Iris pigment epithelial cell (primary cell): ENCODE results near the gene CBX2.

Experiments
- DNase-seq: peaks from one replicate; pipeline ENCODE4 v3.0.0-alpha.2; 2011; ENCODE audit warnings: low read depth

The CBX2 gene

GRCh38 chr17:79829457-79829856 is 51.5 kb downstream of the CBX2 start:
- DNase-seq: no peak

- no peak for DNase-seq
Measured at GRCh38 chr17:79830303-79830702, 52.4 kb downstream of the CBX2 start.

DNA sequence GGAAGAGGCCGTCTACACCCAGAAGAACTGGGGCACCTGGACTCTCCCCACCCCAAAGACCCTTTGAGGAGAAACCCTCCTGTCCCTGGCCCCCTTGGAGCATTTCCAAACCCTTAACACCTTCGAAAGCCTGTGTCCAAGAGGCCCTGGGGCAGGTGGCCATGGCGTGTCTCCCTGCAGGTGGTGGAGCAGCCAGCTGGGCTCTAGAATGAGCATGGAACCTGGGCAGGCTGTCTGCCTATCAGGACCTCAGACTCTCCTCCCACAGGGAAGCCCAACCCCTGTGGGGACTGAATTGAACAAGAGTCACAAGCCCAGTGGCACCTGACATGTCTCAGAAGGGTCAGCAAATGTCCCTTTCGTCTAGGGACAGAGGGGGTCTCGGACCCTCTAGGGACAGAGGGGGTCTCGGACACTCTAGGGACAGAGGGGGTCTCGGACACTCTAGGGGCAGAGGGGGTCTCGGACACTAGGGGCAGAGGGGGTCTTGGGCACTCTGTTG is 52.9 kb downstream of the CBX2 start:
- DNase-seq: no peak

DNA sequence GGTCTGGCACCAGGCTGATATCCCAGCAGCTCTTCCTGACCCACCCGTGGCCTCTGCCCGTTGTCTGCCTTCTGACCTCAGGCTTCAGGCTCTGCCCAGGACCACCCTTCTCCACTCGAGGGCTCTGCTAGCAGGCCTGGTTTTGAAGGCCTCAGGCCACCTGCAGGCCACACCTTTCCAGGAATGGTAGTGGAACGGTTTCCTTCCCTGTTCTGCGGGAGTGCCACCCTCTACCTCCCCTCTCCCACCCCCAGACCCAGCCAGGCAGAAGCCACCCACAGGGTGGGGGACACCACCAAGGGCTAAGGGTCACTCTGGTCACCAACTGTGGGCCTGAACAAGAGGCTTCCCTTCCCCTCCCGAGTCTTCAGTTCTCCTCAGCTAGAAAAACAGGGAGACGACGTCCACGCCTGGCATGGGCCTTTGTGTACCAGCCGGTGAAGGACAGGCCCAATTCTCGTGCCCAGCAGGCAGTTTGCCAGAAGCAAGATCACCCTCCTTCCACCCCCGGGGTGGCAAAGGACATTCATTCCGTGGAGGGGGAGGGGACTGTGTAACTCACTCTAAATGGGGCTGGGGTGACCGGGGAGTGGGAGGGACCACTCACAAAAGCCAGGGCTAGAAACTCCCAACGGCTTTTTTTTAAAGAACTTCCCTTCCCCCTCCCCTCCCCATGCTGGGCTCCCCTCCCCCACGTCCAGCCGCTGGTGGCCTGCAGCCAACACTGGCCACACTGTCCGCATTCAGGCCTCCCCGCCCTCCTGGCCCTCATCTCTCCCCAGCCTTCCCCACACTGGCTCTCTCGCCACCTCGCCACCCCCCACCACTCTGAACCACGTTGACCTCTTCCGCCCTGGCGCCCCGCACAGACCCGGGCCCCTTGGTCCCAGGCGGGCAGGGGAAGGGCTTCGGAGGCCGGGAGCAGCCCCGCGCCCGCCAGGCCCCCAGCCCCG is 53.6 kb downstream of the CBX2 start:
- peak; percentile 24 for DNase-seq

DNA sequence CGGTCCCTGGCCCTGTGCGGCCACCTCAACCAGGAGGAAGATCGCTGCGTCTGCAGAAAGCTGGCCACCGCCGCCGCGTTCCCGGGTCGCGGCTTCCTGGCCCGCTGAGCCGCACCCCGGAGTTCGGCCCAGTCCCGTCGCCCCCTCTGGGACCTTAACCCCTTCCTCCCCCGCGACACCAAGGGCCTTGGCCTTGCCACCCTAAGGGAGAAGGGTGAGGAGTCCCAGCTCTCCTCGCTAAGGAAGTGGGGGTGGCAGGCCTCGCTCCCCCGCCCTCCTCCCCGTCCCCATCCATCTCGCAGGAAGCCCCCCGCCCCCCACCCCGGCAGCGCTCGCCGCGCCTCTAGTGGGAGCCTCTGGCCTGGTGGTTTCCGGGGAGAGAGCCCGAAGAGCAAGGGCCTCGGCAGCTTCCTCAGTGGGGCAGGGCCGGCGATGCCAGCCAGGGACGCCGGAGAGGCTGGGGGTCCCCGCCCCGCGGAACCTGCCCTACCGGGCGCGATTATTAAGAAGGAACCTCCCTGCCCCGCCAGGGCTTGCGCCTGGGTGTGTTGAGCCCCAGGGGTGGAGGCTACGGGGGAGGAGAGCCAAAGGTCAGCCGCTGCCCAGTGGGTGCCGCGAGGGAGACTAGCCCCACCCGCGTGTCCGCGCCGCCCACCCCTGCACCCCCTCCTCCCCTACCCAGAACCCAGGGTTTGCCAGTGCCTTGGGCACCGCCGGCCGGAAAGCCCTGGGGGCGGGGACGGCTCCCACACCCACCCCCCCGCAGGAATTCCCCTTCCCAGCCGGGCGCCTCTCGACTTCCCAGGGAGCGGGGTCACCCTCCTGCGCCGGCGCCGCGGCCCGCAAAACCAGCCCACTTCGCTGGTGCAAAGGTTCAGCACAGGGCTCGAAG is 54.5 kb downstream of the CBX2 start:
- DNase-seq: peak; percentile 23

- DNase-seq: no peak
Measured at GRCh38 chr17:79833110-79833450, 55.1 kb downstream of the CBX2 start.

DNA sequence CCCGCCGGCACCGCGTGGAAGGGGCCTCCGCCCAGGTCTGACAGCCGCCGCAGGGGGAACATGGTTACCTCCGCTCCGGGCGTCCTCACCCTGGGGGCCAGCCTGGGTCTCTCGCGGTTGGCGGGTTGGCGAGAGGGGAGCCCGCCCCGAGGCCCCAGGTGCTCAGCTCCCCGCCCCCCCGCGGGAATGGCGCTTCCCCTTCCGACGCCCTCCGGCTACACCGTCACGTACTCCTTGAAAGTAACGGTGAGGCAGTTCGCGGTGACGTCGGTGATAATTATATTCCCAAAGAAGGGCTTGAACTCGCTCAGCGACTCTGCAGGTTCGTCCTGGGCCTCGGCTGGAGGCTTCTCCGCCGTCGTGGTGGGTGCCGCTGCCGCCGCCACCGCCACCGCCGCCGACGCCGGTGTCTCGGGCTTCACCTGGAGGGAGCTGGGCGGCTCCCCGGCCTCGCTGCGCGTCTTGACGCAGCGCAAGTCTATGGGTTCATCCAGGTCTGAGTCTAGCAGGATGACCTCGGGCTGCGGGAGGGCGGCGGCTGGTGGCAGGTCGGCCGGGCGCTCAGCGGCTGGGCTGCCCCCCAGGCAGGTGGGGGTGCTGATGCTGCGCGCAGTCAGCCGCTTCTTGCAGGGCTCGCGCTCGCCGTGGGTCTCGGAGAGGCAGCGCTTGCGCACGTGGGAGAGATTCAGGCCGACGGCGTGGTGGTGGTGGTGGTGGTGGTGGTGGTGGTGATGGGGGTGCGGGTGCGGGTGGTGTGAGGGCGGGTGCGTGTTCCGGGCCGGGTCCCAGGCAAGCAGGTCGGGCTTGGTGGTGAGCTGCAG is 56.0 kb downstream of the CBX2 start:
- DNase-seq: no peak

- DNase-seq: no peak
Measured at GRCh38 chr17:79834565-79835469, 56.9 kb downstream of the CBX2 start.

GRCh38 chr17:79835470-79835899 is 57.5 kb downstream of the CBX2 start:
- no peak for DNase-seq

DNA sequence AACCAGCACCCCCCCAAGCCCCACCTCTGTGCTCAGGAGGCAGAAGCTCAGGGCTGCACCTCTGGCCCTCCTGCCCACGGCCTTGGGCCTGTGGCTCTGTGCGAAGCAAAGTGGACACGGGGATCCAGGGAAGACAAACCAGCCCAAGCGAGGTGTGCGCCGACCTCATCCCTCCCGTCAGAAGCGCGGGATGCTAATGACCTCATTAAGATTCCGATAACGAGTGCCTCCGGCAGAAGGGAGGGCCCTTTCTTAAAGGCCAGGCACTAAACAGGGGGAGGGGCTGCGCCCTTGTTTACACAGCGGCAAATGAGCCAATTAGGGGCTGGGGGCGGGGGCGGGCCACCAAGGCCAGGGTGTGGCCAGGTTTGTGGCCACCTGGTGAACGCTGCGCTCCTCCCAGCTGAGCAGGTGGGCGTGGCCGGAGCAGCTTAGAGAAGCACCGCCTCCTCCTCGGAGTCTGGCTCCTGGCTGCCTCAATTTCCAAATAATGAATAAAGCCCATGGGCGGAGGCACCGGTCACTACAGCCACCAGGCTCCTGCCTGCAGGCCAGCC is 58.1 kb downstream of the CBX2 start:
- no peak for DNase-seq

DNA sequence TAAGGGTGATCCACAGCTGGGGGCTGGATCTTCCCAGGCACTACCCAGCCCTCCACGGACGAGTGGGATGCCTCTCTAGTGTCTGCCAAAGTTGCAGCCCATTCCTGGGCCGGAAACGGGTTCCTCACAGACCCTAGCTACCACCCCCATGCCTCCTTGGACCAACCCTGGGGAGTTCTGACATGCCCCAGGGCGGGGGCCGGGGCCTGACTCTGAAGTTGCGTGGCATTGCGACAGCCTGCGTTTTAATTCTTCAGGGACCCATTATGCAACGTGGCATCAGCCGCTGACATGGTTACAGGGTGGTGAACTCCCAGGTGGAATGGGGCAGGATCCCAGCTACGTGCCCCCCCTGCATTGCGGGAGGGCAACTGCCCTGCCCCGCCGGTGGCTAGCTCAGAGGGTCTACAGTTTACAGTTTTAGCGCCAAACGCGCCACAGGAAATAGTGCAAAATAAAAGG is 58.6 kb downstream of the CBX2 start:
- DNase-seq: peak; percentile 23

DNA sequence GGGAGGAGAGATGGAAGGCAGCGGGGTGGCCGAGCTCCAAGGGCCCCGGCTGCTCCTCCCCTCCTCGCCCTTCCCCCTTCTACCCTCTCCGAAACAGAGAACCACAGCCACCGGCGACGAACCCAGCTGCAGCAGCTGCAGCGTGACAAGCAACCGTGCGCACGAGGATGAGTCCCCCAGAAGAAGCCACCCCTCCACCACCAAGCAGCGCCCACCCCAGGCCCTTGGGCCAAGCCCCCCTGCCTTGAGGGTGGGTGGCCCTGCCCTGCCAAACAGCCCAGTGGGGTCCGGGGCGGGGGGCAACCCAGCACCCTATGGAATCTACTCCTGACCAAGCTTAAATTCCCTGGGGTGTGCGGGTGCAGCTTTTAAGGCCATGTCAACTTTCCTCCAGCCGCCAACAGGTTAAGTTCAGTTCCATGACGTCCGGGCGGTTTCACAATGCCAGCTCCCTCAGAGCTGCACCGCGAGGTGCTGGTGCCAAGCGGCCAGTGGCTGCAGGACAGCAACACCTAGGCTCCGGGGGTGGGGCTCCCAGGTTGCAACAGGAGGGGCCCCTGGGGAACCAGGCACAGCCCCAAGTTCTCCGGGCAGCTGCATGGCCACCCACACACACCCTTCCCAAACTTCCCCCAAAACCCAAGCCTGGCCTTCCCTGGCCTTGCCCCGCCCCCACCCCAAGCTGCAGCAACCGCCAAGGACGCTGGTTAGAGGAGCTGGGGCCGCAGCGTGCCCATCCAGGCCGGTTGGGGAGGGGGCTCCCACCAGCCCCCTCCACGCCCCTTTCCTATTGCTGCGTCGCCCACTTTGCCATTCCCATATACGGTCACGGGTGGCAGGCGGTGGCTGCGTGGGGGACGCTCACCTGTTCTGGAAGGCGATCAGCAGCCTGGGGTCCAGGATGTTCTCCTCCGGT is 59.3 kb downstream of the CBX2 start:
- DNase-seq: peak; percentile 86
